MCF 10A (cell line): ENCODE data around the gene NAPA. TPM values are rescaled to one million over a fixed set of nuclear protein-coding genes. Genes with fewer than 3 reads are reported as not detected.

Experiments
- BruUV-seq: library from RNA; stranded (reverse); fragments of 400-500 nt; replicated peaks from 2 replicates; lab custom pipeline; 2021; lab: Mats Ljungman, UMichigan
- CTCF ChIA-PET: fragments of 300-600 bp; sonication (Branson Sonifier 250); formaldehyde crosslinking; extraction: SDS; loops from one replicate; lab custom pipeline; 2021; ENCODE audit warnings: antibody characterized with exemption, inconsistent platforms; lab: Yijun Ruan, JAX
- POLR2A ChIA-PET: fragments of 300-600, 350-650 bp; sonication (Branson Sonifier 250); formaldehyde crosslinking; extraction: SDS; loops from one replicate; lab custom pipeline; 2020; ENCODE audit warnings: antibody characterized with exemption, inconsistent platforms; lab: Yijun Ruan, JAX
- DNase-seq: peaks from one replicate; pipeline ENCODE4 v3.0.0-alpha.2; 2018; ENCODE audit not compliant: unreplicated experiment
- H3K27ac Mint-ChIP-seq: one replicate; pipeline ENCODE4 v1.8.0; 2022; ENCODE audit warnings: mild to moderate bottlenecking, low read depth, mixed read lengths; ENCODE audit not compliant: unreplicated experiment
- H3K27me3 Mint-ChIP-seq: one replicate; pipeline ENCODE4 v1.8.0; 2022; ENCODE audit warnings: mixed read lengths; ENCODE audit not compliant: insufficient read depth, unreplicated experiment
- H3K36me3 Mint-ChIP-seq: one replicate; pipeline ENCODE4 v1.8.0; 2022; ENCODE audit warnings: mild to moderate bottlenecking, moderate library complexity, mixed read lengths; ENCODE audit not compliant: insufficient read depth, unreplicated experiment
- H3K4me1 Mint-ChIP-seq: one replicate; pipeline ENCODE4 v1.8.0; 2022; ENCODE audit warnings: mixed read lengths; ENCODE audit not compliant: insufficient read depth, unreplicated experiment
- H3K4me3 Mint-ChIP-seq: one replicate; pipeline ENCODE4 v1.8.0; 2022; ENCODE audit warnings: mild to moderate bottlenecking, moderate library complexity, mixed read lengths; ENCODE audit not compliant: unreplicated experiment
- H3K9me3 Mint-ChIP-seq: one replicate; pipeline ENCODE4 v1.8.0; 2022; ENCODE audit warnings: mixed read lengths; ENCODE audit not compliant: unreplicated experiment
- intact Hi-C: fragments of 100-400 bp; cut with micrococcal nuclease; formaldehyde crosslinking; loops from 2 replicates; pipeline ENCODE4 v1.14.1; 2022
- total RNA-seq: library from RNA; stranded (reverse); gene quantifications from 2 replicates; pipeline ENCODE4 v1.2.3, GENCODE V29; 2022
- TF ChIP-seq, protein P1 (sequence below): fragments of 200-600 bp; IDR thresholded peaks from one replicate; pipeline ENCODE4 v1.8.0; 2022; ENCODE audit warnings: antibody characterized with exemption, mild to moderate bottlenecking; ENCODE audit not compliant: unreplicated experiment

NAPA gene
- total RNA-seq, 1 experiment from 2014 or later: 72.1 TPM

DNA sequence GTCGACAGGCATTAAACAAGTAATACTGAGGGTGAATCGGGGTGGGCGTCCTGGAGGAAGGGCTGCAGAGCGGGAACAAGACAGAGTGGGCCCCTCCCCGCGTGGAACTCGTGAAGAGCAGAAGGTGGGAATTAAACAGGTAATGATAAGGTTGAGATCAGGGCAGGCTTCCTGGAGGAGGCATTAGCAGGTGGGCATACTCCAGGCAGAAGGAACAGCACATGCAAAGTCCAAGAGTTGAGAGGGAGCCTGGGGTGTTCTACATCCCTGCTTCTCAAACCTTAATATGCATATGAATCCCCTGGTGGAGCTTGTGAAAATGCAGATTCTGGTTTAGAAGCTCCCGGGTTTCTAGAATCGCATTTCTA lies 66.5 kb downstream of the NAPA start:
- ChIA-PET POLR2A (no interaction called here), CTCF (interaction anchor here (1.0 kb wide), 1 partner anchor 12 kb away, joined by 5 read pairs; no protein-coding TSS in a partner anchor)
- TF ChIP-seq, protein P1, sequence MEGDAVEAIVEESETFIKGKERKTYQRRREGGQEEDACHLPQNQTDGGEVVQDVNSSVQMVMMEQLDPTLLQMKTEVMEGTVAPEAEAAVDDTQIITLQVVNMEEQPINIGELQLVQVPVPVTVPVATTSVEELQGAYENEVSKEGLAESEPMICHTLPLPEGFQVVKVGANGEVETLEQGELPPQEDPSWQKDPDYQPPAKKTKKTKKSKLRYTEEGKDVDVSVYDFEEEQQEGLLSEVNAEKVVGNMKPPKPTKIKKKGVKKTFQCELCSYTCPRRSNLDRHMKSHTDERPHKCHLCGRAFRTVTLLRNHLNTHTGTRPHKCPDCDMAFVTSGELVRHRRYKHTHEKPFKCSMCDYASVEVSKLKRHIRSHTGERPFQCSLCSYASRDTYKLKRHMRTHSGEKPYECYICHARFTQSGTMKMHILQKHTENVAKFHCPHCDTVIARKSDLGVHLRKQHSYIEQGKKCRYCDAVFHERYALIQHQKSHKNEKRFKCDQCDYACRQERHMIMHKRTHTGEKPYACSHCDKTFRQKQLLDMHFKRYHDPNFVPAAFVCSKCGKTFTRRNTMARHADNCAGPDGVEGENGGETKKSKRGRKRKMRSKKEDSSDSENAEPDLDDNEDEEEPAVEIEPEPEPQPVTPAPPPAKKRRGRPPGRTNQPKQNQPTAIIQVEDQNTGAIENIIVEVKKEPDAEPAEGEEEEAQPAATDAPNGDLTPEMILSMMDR: no peak
- Mint-ChIP-seq H3K27ac (no peak overlapping the region), H3K36me3 (no peaks in the 10 kb centered on the region), H3K27me3 (peaks cover 72% of the 10 kb centered on the region), H3K4me3 (no peak overlapping the region), H3K4me1 (peaks cover 10% of the 10 kb centered on the region), H3K9me3 (peaks cover 5% of the 10 kb centered on the region)
- intact Hi-C loops: no loop called here
- BruUV-seq: no TSS peak
- no peak for DNase-seq

- no peaks in the 10 kb centered on the region for H3K36me3 Mint-ChIP-seq
- TF ChIP-seq, protein P1: no peak
- intact Hi-C loops: no loop called here
- ChIA-PET POLR2A (no interaction called here), CTCF (interaction anchor here (0.6 kb wide), 1 partner anchor 62 kb away, joined by 3 read pairs; no protein-coding TSS in a partner anchor)
- peaks cover 78% of the 10 kb centered on the region for H3K27me3 Mint-ChIP-seq
- H3K4me1 Mint-ChIP-seq: peaks cover 10% of the 10 kb centered on the region
- DNase-seq: no peak
- H3K4me3 Mint-ChIP-seq: no peak overlapping the region
- no peak overlapping the region for H3K27ac Mint-ChIP-seq
- peaks cover 5% of the 10 kb centered on the region for H3K9me3 Mint-ChIP-seq
- no TSS peak for BruUV-seq
Measured at GRCh38 chr19:47447470-47448359, 67.1 kb downstream of the NAPA start.

- H3K9me3 Mint-ChIP-seq: peaks cover 5% of the 10 kb centered on the region
- peaks cover 87% of the 10 kb centered on the region for H3K27me3 Mint-ChIP-seq
- H3K36me3 Mint-ChIP-seq: no peaks in the 10 kb centered on the region
- CTCF ChIA-PET: interaction anchor here (0.6 to 1.9 kb wide), 3 partner anchors 10 to 260 kb away, joined by 3 to 8 read pairs (median 5); no protein-coding TSS in a partner anchor
- TF ChIP-seq, protein P1: no peak
- intact Hi-C loops: no loop called here
- POLR2A ChIA-PET: no interaction called here
- H3K4me1 Mint-ChIP-seq: peaks cover 10% of the 10 kb centered on the region
- no TSS peak for BruUV-seq
- no peak for DNase-seq
- H3K27ac Mint-ChIP-seq: no peak overlapping the region
- H3K4me3 Mint-ChIP-seq: no peak overlapping the region
Measured at GRCh38 chr19:47446534-47447469, 68.1 kb downstream of the NAPA start.
